Occipital lobe (tissue), 2 donors: ENCODE data around the gene ZFP62. TPM values are rescaled to one million over a fixed set of nuclear protein-coding genes. Genes with fewer than 3 reads are reported as not detected.
"Not testable (repeated sequence)": the region's sequence is repeated elsewhere in the genome, so short reads cannot be mapped to it uniquely, and the experiment has no call there.

Experiments used
- DNase-seq: peaks from one replicate; lab custom pipeline; 2025; lab: John Stamatoyannopoulos, UW
- total RNA-seq: library from RNA; depleted of rRNA; stranded (reverse); fragments of >200 nt; gene quantifications from one replicate; pipeline ENCODE4 v1.2.3, GENCODE V29; 2014

ZFP62 gene
- 52.3 TPM for total RNA-seq

- peak; percentile 85 for DNase-seq
Observed at GRCh38 chr5:180860887-180861822, at the start of gene ZFP62. Gene ZFP62 (minus strand): TSS chr5:180861276. CDS start chr5:180861219, 57 bp downstream.

- no peak for DNase-seq
Observed at GRCh38 chr5:180910735-180911134, 49.7 kb upstream of the ZFP62 start.

DNA sequence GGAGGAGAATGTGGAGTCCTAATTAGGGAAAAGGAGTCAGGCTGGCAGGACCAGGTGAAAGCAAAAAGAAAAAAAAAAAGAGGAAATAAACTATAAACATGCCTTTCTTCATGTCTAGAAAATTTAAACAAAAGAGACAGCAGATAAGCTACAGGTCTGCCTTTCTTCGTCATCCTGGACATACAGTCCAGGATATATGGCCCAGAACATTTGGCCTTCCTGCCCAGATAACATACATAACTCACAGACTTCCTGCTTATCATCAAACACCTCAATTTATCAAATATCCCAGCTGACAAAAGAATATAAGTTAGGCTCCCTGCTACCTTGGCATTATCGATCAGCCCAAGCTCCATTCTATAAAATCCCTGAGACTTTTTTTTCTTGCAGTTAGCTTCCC is 49.1 kb upstream of the ZFP62 start:
- DNase-seq = no peak

DNA sequence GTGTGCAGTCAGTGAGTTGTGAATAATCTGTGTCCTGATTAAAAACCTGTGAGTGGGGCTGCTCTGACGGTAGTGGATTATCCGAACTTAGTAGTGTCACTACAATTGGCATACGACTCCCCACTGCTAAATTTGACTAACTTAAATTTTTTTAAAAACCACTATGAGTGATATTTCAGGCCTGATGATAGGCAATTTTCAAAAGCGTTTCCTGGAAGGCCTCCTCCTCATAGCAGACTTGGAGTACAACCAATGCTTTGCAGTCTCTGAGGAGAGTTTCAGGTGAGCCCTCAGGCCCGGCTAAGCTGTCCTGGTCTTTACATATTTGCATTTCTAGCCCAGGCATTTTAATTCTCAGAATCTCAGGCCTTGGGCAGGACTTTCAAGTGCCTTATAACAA is 48.7 kb upstream of the ZFP62 start:
- DNase-seq = no peak

DNA sequence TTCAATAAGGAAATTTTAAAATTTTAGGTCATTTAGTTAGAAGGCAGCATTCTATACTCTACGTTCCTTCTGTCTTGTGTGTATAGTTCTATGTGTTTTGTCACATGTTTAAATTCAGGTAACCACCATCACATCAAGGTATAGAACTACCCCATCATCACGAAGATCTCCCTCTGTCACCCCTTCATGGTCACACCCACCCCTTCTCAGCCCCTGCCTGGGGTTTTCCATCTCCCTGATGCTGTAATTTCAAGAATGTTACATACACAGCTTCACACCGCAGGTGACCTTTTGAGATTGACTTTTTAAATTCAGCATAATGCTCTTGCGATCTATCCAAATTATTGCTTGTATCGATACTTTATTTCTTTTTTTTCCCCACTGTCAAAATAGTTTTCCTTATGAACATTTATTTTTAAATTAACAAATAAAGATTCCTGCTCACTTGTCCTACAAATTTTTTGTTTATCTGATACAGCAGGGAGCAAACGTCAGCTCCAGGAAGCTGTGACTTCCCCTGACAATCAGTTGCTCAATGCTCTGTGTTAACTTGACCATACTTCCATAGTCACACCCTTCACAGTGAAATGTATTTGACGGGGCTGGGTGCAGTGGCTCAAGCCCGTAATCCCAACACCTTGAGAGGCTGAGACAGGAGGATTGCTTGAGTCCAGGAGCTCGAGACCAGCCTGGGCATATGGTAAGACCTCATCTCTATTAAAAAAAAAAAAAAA is 48.1 kb upstream of the ZFP62 start:
- DNase-seq = no peak

DNA sequence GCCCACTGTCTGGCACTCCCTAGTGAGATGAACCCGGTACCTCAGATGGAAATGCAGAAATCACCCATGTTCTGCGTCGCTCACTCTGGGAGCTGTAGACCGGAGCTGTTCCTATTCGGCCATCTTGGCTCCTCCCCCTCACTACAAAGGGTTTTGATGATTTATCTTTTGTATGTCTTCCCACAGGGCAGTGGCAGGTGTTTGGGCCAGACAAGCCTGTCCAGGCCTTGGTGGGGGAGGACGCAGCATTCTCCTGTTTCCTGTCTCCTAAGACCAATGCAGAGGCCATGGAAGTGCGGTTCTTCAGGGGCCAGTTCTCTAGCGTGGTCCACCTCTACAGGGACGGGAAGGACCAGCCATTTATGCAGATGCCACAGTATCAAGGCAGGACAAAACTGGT is 47.3 kb upstream of the ZFP62 start:
- DNase-seq = no peak

DNA sequence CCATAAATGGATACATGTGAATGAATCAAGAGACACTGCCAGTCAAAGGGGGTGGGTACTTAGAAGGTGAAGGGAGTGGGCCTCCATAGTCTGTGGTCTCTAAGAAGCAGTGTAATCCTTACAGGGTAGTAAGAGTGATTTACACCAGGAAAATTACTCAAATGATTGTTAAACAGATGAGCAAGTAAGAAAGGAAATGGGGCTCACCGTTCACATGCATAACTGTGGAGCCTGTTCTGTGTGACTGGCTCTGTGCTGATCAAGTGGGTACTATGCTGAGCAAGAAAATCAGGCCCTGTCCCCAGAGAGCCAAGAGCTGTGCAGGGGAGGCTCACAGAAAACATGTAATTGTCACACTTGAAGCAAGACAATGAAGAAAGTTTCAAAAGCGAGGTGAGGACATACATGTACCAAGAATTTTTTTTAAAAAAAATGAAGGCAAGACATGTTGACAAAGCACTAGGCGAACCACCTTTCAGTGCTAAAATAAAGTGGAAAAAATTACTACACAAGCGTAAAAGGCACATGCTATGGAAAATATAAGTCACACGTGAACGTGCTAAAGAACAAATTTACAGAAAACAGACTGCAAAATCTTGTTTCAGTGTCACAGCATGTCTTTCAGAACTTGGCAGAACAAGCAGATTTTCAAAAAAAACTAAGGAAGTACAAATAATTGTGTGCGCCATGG is 40.4 kb upstream of the ZFP62 start:
- DNase-seq = no peak

GRCh38 chr5:180900178-180900577 is 39.1 kb upstream of the ZFP62 start:
- DNase-seq = no peak

DNA sequence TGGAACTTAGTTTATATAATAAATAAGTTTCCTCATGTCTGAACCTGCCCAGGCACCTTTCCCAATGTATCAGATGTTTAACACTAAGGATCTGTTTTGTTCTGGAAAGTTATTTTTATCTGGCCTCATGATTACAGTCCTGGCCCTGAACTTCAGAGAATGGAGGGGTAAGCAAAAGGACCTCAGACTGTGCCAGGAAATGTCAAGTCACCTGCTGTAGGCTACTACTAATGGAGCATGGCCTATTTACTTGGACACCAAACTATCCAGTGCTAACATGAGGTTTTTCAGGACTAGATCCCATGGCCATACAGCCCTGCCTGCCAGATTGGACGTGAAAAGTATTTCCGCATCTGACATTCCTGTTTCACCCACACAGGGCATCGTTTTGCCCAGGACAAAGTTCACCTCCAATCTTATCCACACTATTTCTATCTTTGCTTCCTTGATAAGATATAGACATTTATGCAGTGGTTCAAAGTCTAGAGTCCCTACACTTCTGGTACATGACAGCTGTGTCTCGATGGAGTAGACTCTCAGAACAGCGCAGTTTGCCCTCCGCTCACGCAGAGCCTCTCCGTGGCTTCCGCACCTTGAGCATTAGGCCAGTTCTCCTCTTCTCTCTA is 37.7 kb upstream of the ZFP62 start, which contains the start of gene BTNL8:
TSS of gene BTNL8 (plus strand) at position 539 of the 626 bp plus-strand sequence. CDS start 152 bp downstream, outside the sequence.
- DNase-seq = no peak

DNA sequence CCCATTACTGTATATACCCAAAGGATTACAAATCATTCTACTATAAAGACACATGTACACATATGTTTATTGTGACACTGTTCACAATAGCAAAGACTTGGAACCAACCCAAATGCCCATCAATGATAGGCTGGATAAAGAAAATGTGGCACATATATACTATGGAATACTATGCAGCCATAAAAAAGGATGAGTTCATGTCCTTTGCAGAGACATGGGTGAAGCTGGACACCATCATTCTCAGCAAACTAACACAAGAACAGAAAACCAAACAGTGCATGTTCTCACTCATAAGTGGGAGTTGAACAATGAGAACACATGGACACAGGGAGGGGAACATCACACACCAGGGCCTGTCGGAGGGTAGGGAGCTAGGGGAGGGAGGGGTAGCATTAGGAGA is 34.3 kb upstream of the ZFP62 start:
- not testable (repeated sequence) for DNase-seq

DNA sequence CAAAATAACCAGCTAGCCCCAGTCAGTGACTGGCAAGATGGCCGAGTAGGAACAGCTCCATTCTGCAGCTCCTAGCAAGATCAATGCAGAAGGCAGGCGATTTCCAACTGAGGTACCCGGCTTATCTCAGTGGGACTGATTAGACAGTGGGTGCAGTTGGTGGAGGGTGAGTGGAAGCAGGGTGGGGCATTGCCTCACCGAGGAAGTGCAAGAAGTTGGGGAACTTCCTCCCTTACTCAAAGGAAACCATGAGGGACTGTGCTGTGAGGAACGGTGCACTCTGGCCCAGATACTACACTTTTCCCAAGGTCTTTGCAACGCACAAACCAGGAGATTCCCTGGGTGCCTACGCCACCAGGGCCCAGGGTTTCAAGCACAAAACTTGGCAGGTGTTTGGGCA is 28.3 kb upstream of the ZFP62 start:
- no peak for DNase-seq

DNA sequence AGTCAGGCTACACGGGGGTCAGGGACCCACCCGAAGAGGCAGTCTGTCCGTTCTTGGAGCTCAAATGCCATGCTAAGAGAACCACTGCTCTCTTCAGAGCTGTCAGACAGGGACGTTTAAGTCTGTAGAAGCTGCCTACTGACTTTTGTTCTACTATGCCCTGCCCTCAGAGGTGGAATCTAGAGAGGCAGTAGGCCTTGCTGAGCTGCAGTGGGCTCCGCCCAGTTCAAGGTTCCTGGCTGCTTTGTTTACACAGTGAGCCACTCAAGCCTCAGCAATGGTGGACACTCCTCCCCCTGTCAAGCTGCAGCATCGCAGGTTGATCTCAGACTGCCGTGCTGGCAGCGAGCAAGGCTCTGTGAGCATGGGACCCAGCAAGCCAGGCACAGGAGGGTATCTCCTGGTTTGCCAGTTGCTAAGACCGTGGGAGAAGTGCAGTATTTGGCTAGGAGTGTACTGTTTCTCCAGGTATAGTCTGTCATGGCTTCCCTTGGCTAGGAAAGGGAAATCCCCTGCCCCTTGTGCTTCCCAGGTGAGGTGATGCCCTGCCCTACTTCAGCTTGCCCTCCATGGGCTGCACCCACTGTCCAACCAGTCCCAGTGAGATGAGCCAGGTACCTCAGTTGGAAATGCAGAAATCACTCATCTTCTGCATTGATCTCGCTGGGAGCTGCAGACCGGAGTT is 24.9 kb upstream of the ZFP62 start:
- DNase-seq = not testable (repeated sequence)

DNA sequence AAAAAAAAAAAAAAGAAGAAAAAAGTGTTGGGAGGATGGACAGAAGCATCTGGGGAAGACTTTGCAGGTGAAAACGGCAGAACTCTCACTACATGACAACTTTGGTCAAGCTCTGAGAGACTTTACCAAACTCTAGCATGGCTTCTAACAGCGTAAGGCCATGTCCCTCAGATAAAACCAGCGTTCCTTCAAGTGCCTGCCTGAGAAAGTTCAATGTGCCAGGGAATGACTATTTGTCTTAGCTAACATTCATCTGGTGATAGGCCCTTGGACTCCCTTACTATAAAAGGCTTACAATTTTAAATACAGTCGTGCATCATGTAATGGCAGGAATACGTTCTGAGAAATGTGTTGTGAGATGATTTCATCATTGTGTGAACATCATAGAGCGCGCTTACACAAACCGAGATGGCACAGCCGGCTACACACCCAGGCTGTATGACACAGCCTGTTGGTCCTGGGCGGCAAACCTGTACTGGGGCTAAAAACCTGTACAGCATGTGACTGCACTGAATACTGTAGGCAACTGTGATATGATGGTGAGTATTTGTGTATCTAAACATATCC is 14.9 kb upstream of the ZFP62 start:
- no peak for DNase-seq

GRCh38 chr5:180874804-180875582 is 13.9 kb upstream of the ZFP62 start:
- no peak for DNase-seq

DNA sequence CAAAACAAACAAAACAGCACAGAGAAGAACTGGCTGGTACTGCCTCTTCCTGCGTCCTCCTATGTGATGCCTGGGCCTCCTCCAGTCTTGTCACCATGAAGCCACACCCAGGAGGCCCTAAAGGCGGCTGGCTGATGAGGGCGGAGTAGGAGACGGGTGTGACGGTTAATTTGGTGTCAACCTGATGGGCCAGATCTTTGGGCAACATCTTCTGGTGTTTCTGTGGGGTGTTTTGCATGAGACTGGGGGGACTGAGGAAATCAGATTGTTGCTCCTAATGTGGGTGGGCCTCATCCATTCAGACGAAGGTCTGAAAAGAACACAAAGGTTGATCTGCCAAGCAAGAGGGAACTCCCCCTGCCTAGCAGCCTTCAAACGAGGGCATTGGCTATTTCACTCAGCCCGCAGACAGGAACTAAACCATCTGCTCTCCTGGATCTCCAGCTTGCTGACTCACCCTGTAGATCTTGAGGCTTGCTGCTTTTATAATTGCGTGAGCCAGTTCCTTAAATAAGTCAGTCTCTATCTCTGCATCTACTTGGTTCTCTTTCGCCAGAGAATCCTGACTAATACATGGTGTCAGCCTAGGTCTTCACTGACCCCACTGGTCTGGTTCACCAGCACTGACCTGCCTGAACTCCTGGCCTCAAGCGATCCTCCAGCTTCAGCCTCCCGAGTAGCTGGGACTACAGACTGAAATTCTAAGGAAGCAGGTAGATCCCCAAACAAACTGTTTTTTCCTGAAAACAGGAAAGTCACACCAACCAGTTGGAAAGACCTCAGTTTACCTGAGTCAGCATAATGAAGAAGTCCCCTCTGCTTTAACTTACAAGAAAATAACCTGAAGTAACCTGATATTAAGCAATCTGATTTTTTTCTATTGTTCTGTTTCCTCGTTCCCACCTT is 12.8 kb upstream of the ZFP62 start:
- peak; percentile 9 for DNase-seq

GRCh38 chr5:180872419-180872818 is 11.3 kb upstream of the ZFP62 start:
- DNase-seq = no peak

- DNase-seq = no peak
Observed at GRCh38 chr5:180870276-180871068, 9.4 kb upstream of the ZFP62 start.

DNA sequence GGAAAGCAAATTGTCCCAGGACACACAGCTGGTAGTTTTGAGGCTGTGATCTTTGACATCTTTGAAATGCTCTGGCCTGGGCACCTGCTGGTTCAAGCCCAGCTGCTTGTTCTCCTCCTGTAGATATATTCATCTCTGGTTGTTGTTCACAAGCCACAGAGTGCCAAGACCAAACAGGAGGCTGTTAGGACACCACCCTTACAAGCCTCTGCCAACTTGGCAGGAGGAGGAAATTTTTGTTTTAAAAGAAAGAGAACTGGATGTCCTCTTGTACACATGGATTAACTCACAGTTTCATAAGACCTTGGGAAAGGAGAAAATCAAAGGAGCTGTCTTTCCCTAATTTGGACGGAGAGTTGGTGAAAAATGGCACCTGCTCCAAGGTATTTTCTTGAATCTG is 8.5 kb upstream of the ZFP62 start:
- no peak for DNase-seq
